ENCODE results near the gene SLC35F3.
"Not testable (repeated sequence)": the region's sequence is repeated elsewhere in the genome, so short reads cannot be mapped to it uniquely, and the experiment has no call there.

Gene SLC35F3

DNA sequence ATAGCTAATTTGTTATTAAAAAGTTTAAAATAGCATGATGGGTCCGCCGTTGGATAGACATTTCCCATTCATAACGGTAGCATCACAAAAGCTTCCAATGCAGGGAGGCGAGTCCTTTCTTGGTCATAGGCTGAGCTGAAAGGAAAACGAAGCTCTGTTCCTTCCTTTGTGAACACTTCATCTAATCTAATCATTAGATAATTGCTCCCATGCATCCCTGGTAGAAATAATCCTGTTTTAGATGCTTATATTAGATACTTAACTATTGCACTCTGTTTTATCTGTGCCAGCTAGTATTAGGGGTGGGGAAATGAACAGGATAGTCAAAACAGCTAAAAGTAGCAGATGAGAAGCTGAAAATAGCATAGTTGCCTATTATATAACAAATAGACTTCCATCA is 215.0 kb downstream of the SLC35F3 start:
- Histone ChIP-seq H3K4me1 (ENCODE audit: control insufficient read depth in 2 of 2, insufficient read depth in 1 of 2, low read depth in 1 of 2, low read length in 2 of 2) (peaks cover 0 to 7% of the 10 kb centered on the region in 2 donors), H4K91ac (ENCODE audit: low read depth, low read length, poor library complexity) (no peak overlapping the region), H2AK5ac (ENCODE audit: low read depth, low read length) (no peak overlapping the region), H3K27me3 (ENCODE audit: control insufficient read depth in 3 of 3, insufficient read depth in 3 of 3, low read depth in 1 of 3, low read length in 3 of 3) (peaks cover 0 to 4% (median 0%) of the 10 kb centered on the region in 3 experiments), H3K4me3 (ENCODE audit: low read length in 2 of 2) (no peak overlapping the region), H3K9ac (ENCODE audit: low read depth, low read length, poor library complexity) (no peak overlapping the region), H3K4me2 (ENCODE audit: insufficient read depth, low read length, poor library complexity, severe bottlenecking) (no peak overlapping the region), H2BK12ac (ENCODE audit: low read length) (no peak overlapping the region), H3K14ac (ENCODE audit: low read length) (no peak overlapping the region), H3K4ac (ENCODE audit: low read length) (no peak overlapping the region), H2BK15ac (ENCODE audit: low read length) (no peak overlapping the region), H3K23ac (ENCODE audit: low read depth, low read length, poor library complexity) (no peak overlapping the region), H2BK120ac (ENCODE audit: low read depth, low read length) (no peak overlapping the region), H4K8ac (ENCODE audit: low read depth, low read length) (no peak overlapping the region), H3K9me3 (replicated peaks in 1 of 2; ENCODE audit: control insufficient read depth in 2 of 2, insufficient read depth in 1 of 2, low read depth in 1 of 2, low read length in 2 of 2) (no peaks in the 10 kb centered on the region), H3K79me1 (ENCODE audit: low read depth, low read length) (no peaks in the 10 kb centered on the region), H3K27ac (replicated peaks; ENCODE audit: low read length) (no peak overlapping the region), H3K36me3 (replicated peaks in 1 of 2; ENCODE audit: control insufficient read depth in 2 of 2, insufficient read depth in 2 of 2, low read length in 2 of 2) (no peaks in the 10 kb centered on the region), H2BK5ac (ENCODE audit: low read length) (no peak overlapping the region), H2AFZ (ENCODE audit: low read length) (no peak overlapping the region), H3K18ac (ENCODE audit: low read length) (no peak overlapping the region)
- no peak for DNase-seq (ENCODE audit: low spot score)
- WGBS, 2 donors (ENCODE audit: extremely low coverage in 2 of 2, insufficient read length in 2 of 2, insufficient replicate concordance in 1 of 2) = no CpG with 5 or more reads among the region's 5 CpGs

DNA sequence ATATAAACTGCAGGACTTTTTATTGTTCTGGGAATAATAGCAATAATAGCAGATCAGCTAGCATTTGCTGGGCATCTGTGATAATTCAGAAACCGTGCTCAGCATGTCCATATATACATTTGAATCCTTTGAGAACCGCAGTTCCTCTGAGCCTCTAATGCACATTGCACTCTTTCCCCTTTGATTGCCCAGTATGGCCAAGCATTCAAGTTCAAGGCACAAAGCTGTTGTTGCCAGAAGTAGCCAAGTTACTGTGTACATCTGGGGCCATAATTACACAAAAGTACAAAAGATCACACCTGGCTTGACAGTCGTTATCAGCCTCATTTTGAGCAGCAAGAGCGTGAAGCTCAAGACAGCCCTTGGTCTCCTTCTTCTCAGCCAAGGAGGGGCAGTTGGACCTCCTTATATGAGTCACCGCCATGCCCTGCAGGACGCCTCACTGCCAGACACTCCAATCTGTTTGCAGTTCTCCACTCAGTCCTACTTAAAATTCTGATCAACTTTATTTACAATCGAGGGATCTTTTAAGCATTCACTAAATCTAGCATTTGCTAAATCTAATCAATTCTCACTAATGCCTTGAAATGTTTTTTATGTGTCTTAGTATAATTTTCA is 216.0 kb downstream of the SLC35F3 start:
- no peaks in the 10 kb centered on the region for H3K27me3 ChIP-seq (ENCODE audit: control insufficient read depth in 3 of 3, insufficient read depth in 3 of 3, low read depth in 1 of 3, low read length in 3 of 3)
- H2BK15ac ChIP-seq (ENCODE audit: low read length) = no peak overlapping the region
- H3K4me3 ChIP-seq (ENCODE audit: low read length in 2 of 2) = no peak overlapping the region
- H3K4me2 ChIP-seq (ENCODE audit: insufficient read depth, low read length, poor library complexity, severe bottlenecking) = no peak overlapping the region
- H4K8ac ChIP-seq (ENCODE audit: low read depth, low read length) = no peak overlapping the region
- DNase-seq (ENCODE audit: low spot score) = no peak
- H2AFZ ChIP-seq (ENCODE audit: low read length) = no peak overlapping the region
- H2AK5ac ChIP-seq (ENCODE audit: low read depth, low read length) = no peak overlapping the region
- H3K18ac ChIP-seq (ENCODE audit: low read length) = no peak overlapping the region
- no CpG with 5 or more reads among the region's 7 CpGs for WGBS, 2 donors (ENCODE audit: extremely low coverage in 2 of 2, insufficient read length in 2 of 2, insufficient replicate concordance in 1 of 2)
- H3K27ac ChIP-seq (replicated peaks; ENCODE audit: low read length) = no peak overlapping the region
- no peaks in the 10 kb centered on the region for H3K9me3 ChIP-seq (replicated peaks in 1 of 2; ENCODE audit: control insufficient read depth in 2 of 2, insufficient read depth in 1 of 2, low read depth in 1 of 2, low read length in 2 of 2)
- no peak overlapping the region for H3K4ac ChIP-seq (ENCODE audit: low read length)
- no peak overlapping the region for H2BK120ac ChIP-seq (ENCODE audit: low read depth, low read length)
- H2BK12ac ChIP-seq (ENCODE audit: low read length) = no peak overlapping the region
- no peak overlapping the region for H4K91ac ChIP-seq (ENCODE audit: low read depth, low read length, poor library complexity)
- H3K79me1 ChIP-seq (ENCODE audit: low read depth, low read length) = no peaks in the 10 kb centered on the region
- H3K23ac ChIP-seq (ENCODE audit: low read depth, low read length, poor library complexity) = no peak overlapping the region
- no peak overlapping the region for H3K9ac ChIP-seq (ENCODE audit: low read depth, low read length, poor library complexity)
- H3K36me3 ChIP-seq (replicated peaks in 1 of 2; ENCODE audit: control insufficient read depth in 2 of 2, insufficient read depth in 2 of 2, low read length in 2 of 2) = no peaks in the 10 kb centered on the region
- H2BK5ac ChIP-seq (ENCODE audit: low read length) = no peak overlapping the region
- no peak overlapping the region for H3K14ac ChIP-seq (ENCODE audit: low read length)
- no peaks in the 10 kb centered on the region for H3K4me1 ChIP-seq (ENCODE audit: control insufficient read depth in 2 of 2, insufficient read depth in 1 of 2, low read depth in 1 of 2, low read length in 2 of 2)

DNA sequence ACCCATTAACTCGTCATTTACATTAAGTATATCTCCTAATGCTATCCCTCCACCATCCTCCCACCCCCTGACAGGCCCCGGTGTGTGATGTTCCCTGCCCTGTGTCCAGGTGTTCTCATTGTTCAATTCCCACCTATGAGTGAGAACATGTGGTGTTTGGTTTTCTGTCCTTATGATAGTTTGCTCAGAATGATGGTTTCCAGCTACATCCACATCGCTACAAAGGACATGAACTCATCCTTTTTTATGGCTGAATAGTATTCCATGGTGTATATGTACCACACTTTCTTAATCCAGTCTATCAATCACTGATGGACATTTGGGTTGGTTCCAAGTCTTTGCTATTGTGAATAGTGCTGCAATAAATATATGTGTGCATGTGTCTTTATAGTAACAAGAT is 217.2 kb downstream of the SLC35F3 start:
- not testable (repeated sequence) for H3K27ac ChIP-seq (replicated peaks; ENCODE audit: low read length); H3K79me1 ChIP-seq (ENCODE audit: low read depth, low read length); H3K14ac ChIP-seq (ENCODE audit: low read length); H4K8ac ChIP-seq (ENCODE audit: low read depth, low read length); H2BK12ac ChIP-seq (ENCODE audit: low read length); H3K4me3 ChIP-seq (ENCODE audit: low read length in 2 of 2); H3K36me3 ChIP-seq (replicated peaks in 1 of 2; ENCODE audit: control insufficient read depth in 2 of 2, insufficient read depth in 2 of 2, low read length in 2 of 2); H3K4ac ChIP-seq (ENCODE audit: low read length); H2AFZ ChIP-seq (ENCODE audit: low read length); H3K23ac ChIP-seq (ENCODE audit: low read depth, low read length, poor library complexity); H3K4me1 ChIP-seq (ENCODE audit: control insufficient read depth in 2 of 2, insufficient read depth in 1 of 2, low read depth in 1 of 2, low read length in 2 of 2); H3K4me2 ChIP-seq (ENCODE audit: insufficient read depth, low read length, poor library complexity, severe bottlenecking); H4K91ac ChIP-seq (ENCODE audit: low read depth, low read length, poor library complexity); DNase-seq (ENCODE audit: low spot score); H3K27me3 ChIP-seq (ENCODE audit: control insufficient read depth in 3 of 3, insufficient read depth in 3 of 3, low read depth in 1 of 3, low read length in 3 of 3); H3K9me3 ChIP-seq (replicated peaks in 1 of 2; ENCODE audit: control insufficient read depth in 2 of 2, insufficient read depth in 1 of 2, low read depth in 1 of 2, low read length in 2 of 2); H2BK5ac ChIP-seq (ENCODE audit: low read length); H2AK5ac ChIP-seq (ENCODE audit: low read depth, low read length); H3K9ac ChIP-seq (ENCODE audit: low read depth, low read length, poor library complexity); H3K18ac ChIP-seq (ENCODE audit: low read length); H2BK15ac ChIP-seq (ENCODE audit: low read length); H2BK120ac ChIP-seq (ENCODE audit: low read depth, low read length)
- no CpG with 5 or more reads among the region's 3 CpGs for WGBS, 2 donors (ENCODE audit: extremely low coverage in 2 of 2, insufficient read length in 2 of 2, insufficient replicate concordance in 1 of 2)

DNA sequence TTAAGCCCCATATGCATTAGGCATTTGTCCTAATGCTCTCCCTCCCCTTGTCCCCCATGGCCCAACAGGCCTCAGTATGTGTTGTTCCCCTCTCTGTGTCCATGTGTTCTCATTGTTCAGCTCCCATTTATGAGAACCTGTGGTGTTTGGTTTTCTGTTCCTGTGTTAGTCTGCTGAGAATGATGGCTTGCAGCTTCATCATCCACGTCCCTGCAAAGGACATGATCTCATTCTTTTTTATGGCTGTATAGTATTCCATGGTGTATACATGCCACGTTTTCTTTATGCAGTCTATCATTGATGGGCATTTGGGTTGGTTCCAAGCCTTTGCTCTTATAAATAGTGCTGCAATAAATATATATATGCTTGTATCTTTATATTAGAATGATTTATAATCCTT is 218.1 kb downstream of the SLC35F3 start:
- not testable (repeated sequence) for H3K9ac ChIP-seq (ENCODE audit: low read depth, low read length, poor library complexity); H2BK120ac ChIP-seq (ENCODE audit: low read depth, low read length); H3K9me3 ChIP-seq (replicated peaks in 1 of 2; ENCODE audit: control insufficient read depth in 2 of 2, insufficient read depth in 1 of 2, low read depth in 1 of 2, low read length in 2 of 2); H3K27me3 ChIP-seq (ENCODE audit: control insufficient read depth in 3 of 3, insufficient read depth in 3 of 3, low read depth in 1 of 3, low read length in 3 of 3); H3K23ac ChIP-seq (ENCODE audit: low read depth, low read length, poor library complexity); H3K79me1 ChIP-seq (ENCODE audit: low read depth, low read length); H2BK12ac ChIP-seq (ENCODE audit: low read length); H3K4ac ChIP-seq (ENCODE audit: low read length); H2AK5ac ChIP-seq (ENCODE audit: low read depth, low read length); H2BK5ac ChIP-seq (ENCODE audit: low read length); H4K91ac ChIP-seq (ENCODE audit: low read depth, low read length, poor library complexity); DNase-seq (ENCODE audit: low spot score); H3K4me3 ChIP-seq (ENCODE audit: low read length in 2 of 2); H3K18ac ChIP-seq (ENCODE audit: low read length); H3K27ac ChIP-seq (replicated peaks; ENCODE audit: low read length); H2BK15ac ChIP-seq (ENCODE audit: low read length); H3K4me2 ChIP-seq (ENCODE audit: insufficient read depth, low read length, poor library complexity, severe bottlenecking); H3K4me1 ChIP-seq (ENCODE audit: control insufficient read depth in 2 of 2, insufficient read depth in 1 of 2, low read depth in 1 of 2, low read length in 2 of 2); H3K14ac ChIP-seq (ENCODE audit: low read length); H4K8ac ChIP-seq (ENCODE audit: low read depth, low read length); H3K36me3 ChIP-seq (replicated peaks in 1 of 2; ENCODE audit: control insufficient read depth in 2 of 2, insufficient read depth in 2 of 2, low read length in 2 of 2); H2AFZ ChIP-seq (ENCODE audit: low read length)
- no CpG with 5 or more reads among the region's 2 CpGs for WGBS, 2 donors (ENCODE audit: extremely low coverage in 2 of 2, insufficient read length in 2 of 2, insufficient replicate concordance in 1 of 2)

Data from neuronal stem cell (in vitro differentiated cells).